IMR-90 (cell line): ENCODE data around the gene ZNF691. TPM values are rescaled to one million over a fixed set of nuclear protein-coding genes. Genes with fewer than 3 reads are reported as not detected.

Source experiments
- ATAC-seq: fragments of 200-7000 bp; cut with Tn5 transposase; 2 replicates; pipeline ENCODE4 v1.9.1; 2020; ENCODE audit warnings: low read depth, mild to moderate bottlenecking, moderate library complexity
- BruUV-seq: library from RNA; stranded (reverse); fragments of 400-500 nt; replicated peaks from 2 replicates; lab custom pipeline; 2021; lab: Mats Ljungman, UMichigan
- CTCF ChIA-PET: fragments of 300-600 bp; formaldehyde crosslinking; extraction: SDS; loops from one replicate; lab custom pipeline; 2021; ENCODE audit warnings: antibody characterized with exemption; lab: Yijun Ruan, JAX
- POLR2A ChIA-PET: fragments of 300-600 bp; sonication (Branson Sonifier 250); formaldehyde crosslinking; loops from one replicate; lab custom pipeline; 2022; ENCODE audit warnings: antibody characterized with exemption; ENCODE audit not compliant: unreplicated experiment; lab: Charles Lee
- DNase-seq: peaks from one replicate; pipeline ENCODE4 v3.0.0; 2013
- H2AFZ ChIP-seq: replicated peaks from 2 replicates; pipeline ENCODE3; 2013; ENCODE audit warnings: low read length, mild to moderate bottlenecking; ENCODE audit not compliant: poor library complexity
- H2AK5ac ChIP-seq: 2 replicates; pipeline ENCODE4 v1.6.1; 2013; ENCODE audit warnings: low read depth, low read length, inconsistent platforms
- H2AK9ac ChIP-seq: replicated peaks from 2 replicates; pipeline ENCODE3; 2013; ENCODE audit warnings: mild to moderate bottlenecking, low read depth, low read length, moderate library complexity; ENCODE audit not compliant: poor library complexity
- H2BK120ac ChIP-seq: 2 replicates; pipeline ENCODE4 v1.6.1; 2013; ENCODE audit warnings: low read depth, low read length, inconsistent platforms
- H2BK15ac ChIP-seq: 3 replicates; pipeline ENCODE4 v1.6.1; 2013; ENCODE audit warnings: low read depth, low read length, inconsistent platforms
- H2BK20ac ChIP-seq: 2 replicates; pipeline ENCODE4 v1.6.1; 2013; ENCODE audit warnings: low read depth, mild to moderate bottlenecking, inconsistent platforms, low read length, moderate library complexity
- H2BK5ac ChIP-seq: 2 replicates; pipeline ENCODE4 v1.6.1; 2013; ENCODE audit warnings: mild to moderate bottlenecking, low read depth, low read length, inconsistent platforms; ENCODE audit not compliant: poor library complexity, severe bottlenecking
- H3K14ac ChIP-seq: replicated peaks from 2 replicates; pipeline ENCODE4 v1.6.1; 2013; ENCODE audit warnings: low read depth, low read length, inconsistent platforms
- H3K18ac ChIP-seq: 2 replicates; pipeline ENCODE4 v1.6.1; 2013; ENCODE audit warnings: low read depth, low read length, control low read depth
- H3K23ac ChIP-seq: 2 replicates; pipeline ENCODE4 v1.6.1; 2013; ENCODE audit warnings: low read depth, low read length, inconsistent platforms
- H3K27ac ChIP-seq: 2 replicates; pipeline ENCODE4 v1.5.1; 2013; ENCODE audit warnings: mild to moderate bottlenecking, control low read depth, low read length; ENCODE audit not compliant: insufficient read depth
- H3K27me3 ChIP-seq: 2 replicates; pipeline ENCODE4 v1.6.1; 2013; ENCODE audit warnings: low read length; ENCODE audit not compliant: control insufficient read depth, insufficient read depth
- H3K36me3 ChIP-seq: 2 replicates; pipeline ENCODE4 v1.6.1; 2013; ENCODE audit warnings: low read length, mixed read lengths; ENCODE audit not compliant: control insufficient read depth, insufficient read depth
- H3K4ac ChIP-seq: 2 replicates; pipeline ENCODE4 v1.6.1; 2013; ENCODE audit warnings: low read depth, low read length, inconsistent platforms
- H3K4me1 ChIP-seq: 2 replicates; pipeline ENCODE4 v1.6.1; 2013; ENCODE audit warnings: low read length, mixed read lengths; ENCODE audit not compliant: control insufficient read depth, insufficient read depth
- H3K4me2 ChIP-seq: 2 replicates; pipeline ENCODE4 v1.6.1; 2013; ENCODE audit warnings: low read depth, mild to moderate bottlenecking, control low read depth, low read length, moderate library complexity
- H3K4me3 ChIP-seq: 2 replicates; pipeline ENCODE4 v1.5.1; 2013; ENCODE audit warnings: low read depth, mild to moderate bottlenecking, control low read depth, low read length, moderate library complexity; ENCODE audit not compliant: insufficient read depth
- H3K56ac ChIP-seq: 2 replicates; pipeline ENCODE4 v1.6.1; 2013; ENCODE audit warnings: low read length, inconsistent platforms; ENCODE audit not compliant: insufficient read depth; ENCODE audit errors: extremely low read depth
- H3K79me1 ChIP-seq, 2 experiments: 2 replicates each; pipeline ENCODE4 v1.6.1; 2013; ENCODE audit warnings: low read length in 2 of 2, inconsistent platforms in 1 of 2, low read depth in 1 of 2
- H3K9ac ChIP-seq: 2 replicates; pipeline ENCODE4 v1.6.1; 2013; ENCODE audit warnings: low read depth, low read length, control low read depth
- H3K9me1 ChIP-seq: 2 replicates; pipeline ENCODE4 v1.6.1; 2013; ENCODE audit warnings: low read length, inconsistent platforms; ENCODE audit not compliant: insufficient read depth
- H3K9me3 ChIP-seq: 2 replicates; pipeline ENCODE4 v1.6.1; 2013; ENCODE audit warnings: low read length; ENCODE audit not compliant: control insufficient read depth, insufficient read depth
- H4K20me1 ChIP-seq: 2 replicates; pipeline ENCODE4 v1.6.1; 2013; ENCODE audit warnings: low read length, inconsistent platforms; ENCODE audit not compliant: insufficient read depth
- H4K5ac ChIP-seq: 2 replicates; pipeline ENCODE4 v1.6.1; 2013; ENCODE audit warnings: mild to moderate bottlenecking, low read depth, low read length, control low read depth
- H4K8ac ChIP-seq, 2 experiments: 2 replicates each; pipeline ENCODE4 v1.6.1; 2013; ENCODE audit warnings: low read depth in 2 of 2, low read length in 2 of 2, control low read depth in 1 of 2, inconsistent platforms in 1 of 2
- H4K91ac ChIP-seq: 2 replicates; pipeline ENCODE4 v1.6.1; 2013; ENCODE audit warnings: low read depth, low read length, inconsistent platforms; ENCODE audit not compliant: insufficient read depth
- BHLHE40 ChIP-seq: fragments of 150-350 bp; IDR thresholded peaks from 2 replicates; pipeline ENCODE4 v1.6.1; 2016; ENCODE audit warnings: mild to moderate bottlenecking, low read depth, low read length
- CEBPB ChIP-seq: IDR thresholded peaks from 2 replicates; pipeline ENCODE4 v1.6.1; 2012; ENCODE audit warnings: low read depth, low read length, improper control_type of control experiment
- CHD1 ChIP-seq: IDR thresholded peaks from 2 replicates; pipeline ENCODE4 v1.6.1; 2012; ENCODE audit warnings: low read depth, low read length, improper control_type of control experiment
- CTCF ChIP-seq: conservative IDR thresholded peaks from 2 replicates; pipeline ENCODE4 v1.5.1; 2012; ENCODE audit warnings: mild to moderate bottlenecking, low read depth, low read length, improper control_type of control experiment
- ELK1 ChIP-seq: fragments of 150-350 bp; IDR thresholded peaks from 2 replicates; pipeline ENCODE4 v1.6.1; 2016; ENCODE audit warnings: low read depth, mild to moderate bottlenecking, low read length, moderate library complexity, borderline replicate concordance
- FOS ChIP-seq: fragments of 150-350 bp; IDR thresholded peaks from 2 replicates; pipeline ENCODE4 v1.6.1; 2016; ENCODE audit warnings: low read depth, low read length
- MAFK ChIP-seq: IDR thresholded peaks from 2 replicates; pipeline ENCODE4 v1.6.1; 2012; ENCODE audit warnings: low read depth, low read length, improper control_type of control experiment
- MAZ ChIP-seq: IDR thresholded peaks from 2 replicates; pipeline ENCODE4 v1.6.1; 2012; ENCODE audit warnings: low read depth, mild to moderate bottlenecking, low read length, improper control_type of control experiment, moderate library complexity, borderline replicate concordance
- MXI1 ChIP-seq: IDR thresholded peaks from 2 replicates; pipeline ENCODE4 v1.6.1; 2012; ENCODE audit warnings: low read depth, mild to moderate bottlenecking, low read length, moderate library complexity, borderline replicate concordance
- NFE2L2 ChIP-seq: fragments of 150-350 bp; IDR thresholded peaks from 2 replicates; pipeline ENCODE4 v1.6.1; 2016; ENCODE audit warnings: low read depth, mild to moderate bottlenecking, low read length
- POLR2A ChIP-seq: IDR thresholded peaks from 2 replicates; pipeline ENCODE4 v1.6.1; 2012; ENCODE audit warnings: mild to moderate bottlenecking, low read depth, low read length
- RAD21 ChIP-seq: IDR thresholded peaks from 2 replicates; pipeline ENCODE4 v1.6.1; 2012; ENCODE audit warnings: low read length, improper control_type of control experiment
- RCOR1 ChIP-seq: IDR thresholded peaks from 2 replicates; pipeline ENCODE4 v1.6.1; 2012; ENCODE audit warnings: mild to moderate bottlenecking, low read length, improper control_type of control experiment; ENCODE audit not compliant: insufficient replicate concordance
- RFX5 ChIP-seq: IDR thresholded peaks from 2 replicates; pipeline ENCODE4 v1.8.0; 2012; ENCODE audit warnings: low read depth, mild to moderate bottlenecking, low read length, moderate library complexity
- SMC3 ChIP-seq: fragments of 150-350 bp; IDR thresholded peaks from 2 replicates; pipeline ENCODE4 v1.6.1; 2016; ENCODE audit warnings: low read depth, mild to moderate bottlenecking, antibody characterized with exemption, low read length, moderate library complexity
- USF2 ChIP-seq: fragments of 150-350 bp; IDR thresholded peaks from 2 replicates; pipeline ENCODE4 v1.6.1; 2017; ENCODE audit warnings: mild to moderate bottlenecking, antibody characterized with exemption, low read length, low read depth
- WGBS, 2 experiments: methylation state at CpG; one replicate each; pipeline versions ENCODE4 v1.1.5 to v1.1.7; 2013; ENCODE audit warnings: missing lambda C conversion rate in 2 of 2; ENCODE audit not compliant: insufficient read length in 1 of 2; ENCODE audit errors: extremely low coverage in 2 of 2; 5-methylcytosine and 5-hydroxymethylcytosine counted together
- dilution Hi-C: fragments of 300-500 bp; cut with HindIII; formaldehyde crosslinking; loops from one replicate; pipeline ENCODE4 v1.14.3; 2018; ENCODE audit warnings: low sequenced_read_pairs; ENCODE audit not compliant: unreplicated experiment
- in situ Hi-C: fragments of 300-500 bp; cut with MboI; formaldehyde crosslinking; loops from 3 replicates; pipeline ENCODE4 v1.14.3; 2019; ENCODE audit warnings: low sequenced_read_pairs, inconsistent platforms, mixed read lengths
- intact Hi-C: fragments of 100-400 bp; cut with micrococcal nuclease; formaldehyde crosslinking; loops from 2 replicates; pipeline ENCODE4 v1.10.0; 2022
- polyA plus RNA-seq, 3 experiments: library from polyadenylated mRNA; depleted of rRNA; stranded (reverse); fragments of >200 nt; gene quantifications; 2 replicates each; pipeline ENCODE4 v1.2.3, GENCODE V29; 2012; ENCODE audit warnings: low replicate concordance in 1 of 3
- total RNA-seq: library from RNA; depleted of rRNA; stranded (reverse); fragments of >200 nt; gene quantifications from 2 replicates; pipeline ENCODE4 v1.2.3, GENCODE V29; 2012

ZNF691 gene
- total and polyA plus RNA-seq, 2 of the 4 experiments (the other 2 are of a cell fraction): 6.8 to 13.6 TPM

- TF ChIP-seq RFX5 (no peak), RCOR1 (no peak), MAFK (no peak), FOS (no peak), SMC3 (no peak), CEBPB (no peak), MXI1 (no peak), RAD21 (no peak), MAZ (no peak), BHLHE40 (no peak), CHD1 (no peak), POLR2A (no peak), ELK1 (no peak), NFE2L2 (no peak), USF2 (no peak), CTCF (no peak)
- Histone ChIP-seq H3K14ac (no peak overlapping the region), H3K27me3 (no peaks in the 10 kb centered on the region), H2AK5ac (no peak overlapping the region), H3K4me1 (no peaks in the 10 kb centered on the region), H2BK120ac (no peak overlapping the region), H3K27ac (no peak overlapping the region), H3K56ac (no peak overlapping the region), H3K23ac (no peak overlapping the region), H4K20me1 (no peaks in the 10 kb centered on the region), H2BK5ac (no peak overlapping the region), H3K4ac (no peak overlapping the region), H2AFZ (no peak overlapping the region), H3K79me1 (no peaks in the 10 kb centered on the region), H2BK15ac (no peak overlapping the region), H3K9me1 (peaks cover 6% of the 10 kb centered on the region), H2AK9ac (no peak overlapping the region), H4K5ac (no peak overlapping the region), H3K36me3 (peaks cover 12% of the 10 kb centered on the region), H3K9me3 (no peaks in the 10 kb centered on the region), H2BK20ac (no peak overlapping the region), H4K8ac (no peak overlapping the region), H3K9ac (no peak overlapping the region), H3K4me3 (no peak overlapping the region), H4K91ac (no peak overlapping the region), H3K4me2 (no peak overlapping the region), H3K18ac (no peak overlapping the region)
- POLR2A ChIA-PET: no interaction called here
- BruUV-seq: no TSS peak
- dilution Hi-C loops (no loop called here), in situ Hi-C loops (no loop called here), intact Hi-C loops (no loop called here)
- CTCF ChIA-PET: no interaction called here
- ATAC-seq (no peak), DNase-seq (no peak)
- no CpG with 5 or more reads among the region's 5 CpGs for WGBS, 2 experiments
Observed at GRCh38 chr1:42834803-42835202, 11.6 kb upstream of the ZNF691 start.
